IMR-90 (cell line): Measurements from ENCODE around the gene LNP1.

ENCODE experiments used
- BHLHE40 ChIP-seq: fragments of 150-350 bp; IDR thresholded peaks from 2 replicates; pipeline ENCODE4 v1.6.1; 2016; ENCODE audit warnings: mild to moderate bottlenecking, low read depth, low read length
- CHD1 ChIP-seq: IDR thresholded peaks from 2 replicates; pipeline ENCODE4 v1.6.1; 2012; ENCODE audit warnings: low read depth, low read length, improper control_type of control experiment
- CTCF ChIP-seq: conservative IDR thresholded peaks from 2 replicates; pipeline ENCODE4 v1.5.1; 2012; ENCODE audit warnings: mild to moderate bottlenecking, low read depth, low read length, improper control_type of control experiment
- ELK1 ChIP-seq: fragments of 150-350 bp; IDR thresholded peaks from 2 replicates; pipeline ENCODE4 v1.6.1; 2016; ENCODE audit warnings: low read depth, mild to moderate bottlenecking, low read length, moderate library complexity, borderline replicate concordance
- FOS ChIP-seq: fragments of 150-350 bp; IDR thresholded peaks from 2 replicates; pipeline ENCODE4 v1.6.1; 2016; ENCODE audit warnings: low read depth, low read length
- MAFK ChIP-seq: IDR thresholded peaks from 2 replicates; pipeline ENCODE4 v1.6.1; 2012; ENCODE audit warnings: low read depth, low read length, improper control_type of control experiment
- MXI1 ChIP-seq: IDR thresholded peaks from 2 replicates; pipeline ENCODE4 v1.6.1; 2012; ENCODE audit warnings: low read depth, mild to moderate bottlenecking, low read length, moderate library complexity, borderline replicate concordance
- NFE2L2 ChIP-seq: fragments of 150-350 bp; IDR thresholded peaks from 2 replicates; pipeline ENCODE4 v1.6.1; 2016; ENCODE audit warnings: low read depth, mild to moderate bottlenecking, low read length
- POLR2A ChIP-seq: IDR thresholded peaks from 2 replicates; pipeline ENCODE4 v1.6.1; 2012; ENCODE audit warnings: mild to moderate bottlenecking, low read depth, low read length
- RAD21 ChIP-seq: IDR thresholded peaks from 2 replicates; pipeline ENCODE4 v1.6.1; 2012; ENCODE audit warnings: low read length, improper control_type of control experiment
- RCOR1 ChIP-seq: IDR thresholded peaks from 2 replicates; pipeline ENCODE4 v1.6.1; 2012; ENCODE audit warnings: mild to moderate bottlenecking, low read length, improper control_type of control experiment; ENCODE audit not compliant: insufficient replicate concordance
- RFX5 ChIP-seq: IDR thresholded peaks from 2 replicates; pipeline ENCODE4 v1.8.0; 2012; ENCODE audit warnings: low read depth, mild to moderate bottlenecking, low read length, moderate library complexity
- SMC3 ChIP-seq: fragments of 150-350 bp; IDR thresholded peaks from 2 replicates; pipeline ENCODE4 v1.6.1; 2016; ENCODE audit warnings: low read depth, mild to moderate bottlenecking, antibody characterized with exemption, low read length, moderate library complexity
- TF ChIP-seq, protein P1 (sequence below): fragments of 150-350 bp; IDR thresholded peaks from 2 replicates; pipeline ENCODE4 v1.6.1; 2017; ENCODE audit warnings: mild to moderate bottlenecking, antibody characterized with exemption, low read length, low read depth

GRCh38 chr3:100467133-100467532 is 65.8 kb downstream of the LNP1 start:
- TF ChIP-seq BHLHE40 = no peak
- TF ChIP-seq CTCF = no peak
- no peak for TF ChIP-seq POLR2A
- no peak for TF ChIP-seq NFE2L2
- TF ChIP-seq RAD21 = no peak
- TF ChIP-seq, protein P1, sequence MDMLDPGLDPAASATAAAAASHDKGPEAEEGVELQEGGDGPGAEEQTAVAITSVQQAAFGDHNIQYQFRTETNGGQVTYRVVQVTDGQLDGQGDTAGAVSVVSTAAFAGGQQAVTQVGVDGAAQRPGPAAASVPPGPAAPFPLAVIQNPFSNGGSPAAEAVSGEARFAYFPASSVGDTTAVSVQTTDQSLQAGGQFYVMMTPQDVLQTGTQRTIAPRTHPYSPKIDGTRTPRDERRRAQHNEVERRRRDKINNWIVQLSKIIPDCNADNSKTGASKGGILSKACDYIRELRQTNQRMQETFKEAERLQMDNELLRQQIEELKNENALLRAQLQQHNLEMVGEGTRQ = no peak
- TF ChIP-seq FOS = no peak
- TF ChIP-seq RCOR1 = no peak
- no peak for TF ChIP-seq MAFK
- no peak for TF ChIP-seq SMC3
- TF ChIP-seq ELK1 = no peak
- no peak for TF ChIP-seq MXI1
- TF ChIP-seq RFX5 = no peak
- no peak for TF ChIP-seq CHD1
